OCI-LY1 (cell line): ENCODE results near the gene FAM53A.

ENCODE experiments used
- CTCF ChIP-seq: fragments of 200-600 bp; sonication (generic), shearing (Covaris generic); IDR thresholded peaks from 2 replicates; pipeline ENCODE4 v1.5.1; 2017; ENCODE audit warnings: mild to moderate bottlenecking, antibody characterized with exemption, low read length, moderate library complexity, mixed read lengths
- EZH2 ChIP-seq: fragments of 200-600 bp; sonication (generic), shearing (Covaris generic); IDR thresholded peaks from 2 replicates; pipeline ENCODE4 v1.8.0; 2017; ENCODE audit warnings: borderline replicate concordance, mixed run types, mild to moderate bottlenecking, antibody characterized with exemption, low read length, moderate library complexity, mixed read lengths

- no peak for TF ChIP-seq CTCF
- TF ChIP-seq EZH2 = no peak
Measured at GRCh38 chr4:1683261-1683735, 815 bp downstream of the FAM53A start.
